MG63 (cell line): ENCODE data around the gene CAB39L. TPM values are rescaled to one million over a fixed set of nuclear protein-coding genes. Genes with fewer than 3 reads are reported as not detected.
"Not testable (repeated sequence)": the region's sequence is repeated elsewhere in the genome, so short reads cannot be mapped to it uniquely, and the experiment has no call there.

Experiments used
- DNase-seq: peaks from one replicate; pipeline ENCODE4 v3.0.0-alpha.2; 2020
- H3K27me3 ChIP-seq: fragments of 250-450 bp; sonication (Bioruptor Pico); 2 replicates; pipeline ENCODE4 v1.5.1; 2020; ENCODE audit warnings: mild to moderate bottlenecking, moderate library complexity
- H3K36me3 ChIP-seq: fragments of 250-450 bp; sonication (Bioruptor Pico); 2 replicates; pipeline ENCODE4 v1.5.1; 2020; ENCODE audit warnings: mild to moderate bottlenecking, moderate library complexity
- H3K4me3 ChIP-seq: fragments of 250-450 bp; sonication (Bioruptor Pico); 2 replicates; pipeline ENCODE4 v1.5.1; 2020; ENCODE audit warnings: mild to moderate bottlenecking, moderate library complexity
- H3K9me3 ChIP-seq: fragments of 250-450 bp; sonication (Bioruptor Pico); 2 replicates; pipeline ENCODE4 v1.5.1; 2020; ENCODE audit warnings: mild to moderate bottlenecking, moderate library complexity
- total RNA-seq: library from RNA; depleted of rRNA; stranded (reverse); fragments of >200 nt; shearing (Covaris generic); gene quantifications from 2 replicates; pipeline ENCODE4 v1.2.3, GENCODE V29; 2014; ENCODE audit warnings: low replicate concordance

The CAB39L gene
- total RNA-seq, 1 experiment from 2014 or later = 5.4 TPM

DNA sequence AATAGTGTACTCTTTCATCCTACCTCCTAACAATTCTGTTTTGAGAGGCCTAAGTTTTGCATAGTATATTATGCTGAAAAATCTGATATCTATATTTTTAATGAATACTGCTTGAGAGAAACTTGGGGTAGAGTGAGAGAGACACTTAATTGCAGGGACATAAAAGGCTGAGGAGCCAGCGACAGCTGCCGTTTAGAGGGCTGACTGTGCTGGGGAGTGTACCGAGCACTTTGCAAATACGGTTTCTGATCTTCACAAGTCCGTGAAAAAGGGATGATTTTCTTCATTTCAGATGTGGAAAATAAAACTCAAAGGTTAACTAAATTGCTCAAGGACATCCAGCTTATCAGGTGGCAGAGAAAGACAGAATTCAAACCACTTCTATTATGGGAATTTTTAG is 97.4 kb downstream of the CAB39L start:
- no peak for DNase-seq
- Histone ChIP-seq H3K4me3 (no peak overlapping the region), H3K36me3 (no peaks in the 10 kb centered on the region), H3K27me3 (no peaks in the 10 kb centered on the region), H3K9me3 (no peaks in the 10 kb centered on the region)

DNA sequence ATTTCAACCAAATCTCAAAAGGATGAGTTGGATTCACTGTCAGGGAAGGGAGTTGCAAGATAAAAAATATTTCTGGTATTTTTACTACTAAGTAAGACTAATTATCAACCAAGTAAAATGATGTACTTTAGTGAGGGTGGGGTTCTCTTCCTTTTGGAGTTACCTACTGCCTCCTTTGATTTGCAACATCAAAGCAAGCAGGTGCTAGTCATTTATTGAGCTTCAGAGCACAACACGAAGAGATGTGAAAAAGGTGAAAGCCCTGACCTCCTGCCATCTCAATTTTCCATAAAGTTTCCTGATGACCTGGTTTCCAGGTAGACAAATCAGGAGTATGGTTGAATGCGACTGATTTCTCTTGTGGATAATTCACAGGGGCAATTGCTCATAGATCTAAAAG is 100.1 kb downstream of the CAB39L start:
- no peaks in the 10 kb centered on the region for H3K27me3 ChIP-seq
- H3K9me3 ChIP-seq = no peaks in the 10 kb centered on the region
- no peaks in the 10 kb centered on the region for H3K36me3 ChIP-seq
- DNase-seq = no peak
- H3K4me3 ChIP-seq = no peak overlapping the region

DNA sequence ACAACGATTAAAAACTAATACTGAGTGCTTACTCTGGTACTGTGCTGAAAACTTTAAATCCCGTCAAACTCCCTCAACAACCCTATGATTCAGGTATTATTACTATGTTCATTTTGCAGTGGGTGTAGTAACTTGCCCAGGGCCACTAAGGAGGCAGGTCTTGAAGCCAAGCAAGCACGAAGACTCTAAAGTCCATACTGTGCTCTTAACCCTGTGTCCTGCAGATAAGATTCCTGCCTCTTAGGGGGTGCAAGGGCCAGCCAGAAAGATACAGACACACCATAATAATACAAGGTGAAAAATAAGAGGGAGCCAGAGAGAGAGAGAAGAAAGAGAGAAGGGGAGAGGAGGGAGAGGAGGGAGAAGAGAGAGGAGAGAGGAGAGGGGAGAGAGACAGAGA is 100.6 kb downstream of the CAB39L start:
- DNase-seq = no peak
- Histone ChIP-seq H3K27me3 (no peaks in the 10 kb centered on the region), H3K9me3 (no peaks in the 10 kb centered on the region), H3K36me3 (no peaks in the 10 kb centered on the region), H3K4me3 (no peak overlapping the region)

DNA sequence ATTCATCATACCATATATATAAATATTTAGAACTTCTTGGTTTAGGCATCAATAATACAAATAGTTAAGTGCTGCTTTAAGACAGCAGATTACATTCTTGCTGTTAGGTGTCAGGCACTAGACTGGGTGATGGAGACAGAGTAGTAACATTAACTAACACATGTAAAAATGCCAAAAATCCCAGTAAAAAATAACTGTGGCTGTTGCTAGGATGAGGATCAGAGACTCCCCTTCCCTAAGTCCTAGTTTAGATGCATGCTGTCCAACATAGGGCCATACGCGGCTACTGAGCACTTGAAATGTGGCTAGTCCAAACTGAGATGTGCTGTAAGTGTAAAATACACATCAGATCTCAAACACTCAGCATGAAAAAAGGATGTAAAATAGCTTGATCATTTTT is 101.4 kb downstream of the CAB39L start:
- DNase-seq = no peak
- H3K36me3 ChIP-seq = no peaks in the 10 kb centered on the region
- no peak overlapping the region for H3K4me3 ChIP-seq
- no peaks in the 10 kb centered on the region for H3K27me3 ChIP-seq
- H3K9me3 ChIP-seq = no peaks in the 10 kb centered on the region

DNA sequence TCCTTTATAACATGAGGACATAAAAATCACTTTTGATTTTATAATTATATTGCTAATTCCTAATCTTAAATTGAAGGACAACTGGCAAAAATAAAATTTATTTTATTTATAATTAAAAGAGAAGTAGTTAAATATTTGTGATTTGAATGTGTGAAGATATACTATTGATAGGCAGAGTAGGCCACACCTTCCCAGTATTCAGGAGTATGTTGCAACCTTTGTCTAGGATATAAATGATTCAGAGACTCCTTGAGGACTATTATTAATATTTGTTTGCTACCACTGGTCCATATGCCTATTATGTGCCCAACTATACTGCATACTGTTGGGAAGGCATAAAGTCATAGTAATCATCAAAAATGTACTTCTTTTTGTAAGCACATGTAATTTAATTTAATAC is 101.9 kb downstream of the CAB39L start:
- H3K4me3 ChIP-seq = no peak overlapping the region
- DNase-seq = no peak
- no peaks in the 10 kb centered on the region for H3K27me3 ChIP-seq

DNA sequence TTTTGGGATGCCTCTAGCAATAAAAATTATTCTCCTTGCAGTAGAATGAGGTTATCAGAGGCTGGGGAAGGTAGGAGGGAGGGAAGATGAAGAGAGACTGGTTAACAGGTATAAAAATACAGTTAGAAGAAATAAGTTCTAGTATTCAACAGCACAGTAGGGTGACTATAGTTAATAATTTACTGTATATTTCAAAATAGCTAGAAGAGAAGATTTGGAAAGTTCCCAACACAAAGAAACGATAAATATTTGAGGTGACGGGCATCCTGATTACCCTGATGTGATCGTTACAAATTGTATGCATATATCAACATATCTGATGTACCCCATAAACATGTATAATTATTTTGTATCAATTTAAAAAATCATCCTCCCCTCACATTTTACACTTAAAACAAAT is 102.3 kb downstream of the CAB39L start:
- no peaks in the 10 kb centered on the region for H3K27me3 ChIP-seq
- no peaks in the 10 kb centered on the region for H3K9me3 ChIP-seq
- H3K4me3 ChIP-seq = no peak overlapping the region
- DNase-seq = no peak
- H3K36me3 ChIP-seq = no peaks in the 10 kb centered on the region

More for the DNA sequence above, 101.9 kb downstream of the CAB39L start:
- no peaks in the 10 kb centered on the region for H3K9me3 ChIP-seq
- H3K36me3 ChIP-seq = no peaks in the 10 kb centered on the region

DNA sequence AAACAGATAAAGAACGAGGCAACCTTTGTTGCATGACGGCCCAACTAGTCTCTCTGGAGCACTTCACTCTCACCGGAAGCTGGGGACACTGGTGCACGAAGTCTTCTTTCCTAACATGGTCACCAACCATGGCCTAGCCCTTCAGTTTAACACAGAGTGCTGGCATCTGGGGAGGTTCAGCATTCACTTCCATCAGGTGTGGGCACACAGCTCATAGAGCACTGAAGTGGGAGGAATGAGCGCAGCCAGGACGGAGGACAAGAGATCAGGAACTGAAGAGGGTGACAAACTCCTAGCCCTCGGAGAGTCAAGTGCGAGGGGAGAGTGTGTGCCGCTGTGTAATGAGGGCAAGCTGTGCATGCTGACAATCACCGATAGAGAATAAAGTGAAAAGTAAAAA is 103.7 kb downstream of the CAB39L start:
- Histone ChIP-seq H3K9me3 (no peaks in the 10 kb centered on the region), H3K27me3 (no peaks in the 10 kb centered on the region), H3K4me3 (no peak overlapping the region), H3K36me3 (no peaks in the 10 kb centered on the region)
- DNase-seq = no peak

DNA sequence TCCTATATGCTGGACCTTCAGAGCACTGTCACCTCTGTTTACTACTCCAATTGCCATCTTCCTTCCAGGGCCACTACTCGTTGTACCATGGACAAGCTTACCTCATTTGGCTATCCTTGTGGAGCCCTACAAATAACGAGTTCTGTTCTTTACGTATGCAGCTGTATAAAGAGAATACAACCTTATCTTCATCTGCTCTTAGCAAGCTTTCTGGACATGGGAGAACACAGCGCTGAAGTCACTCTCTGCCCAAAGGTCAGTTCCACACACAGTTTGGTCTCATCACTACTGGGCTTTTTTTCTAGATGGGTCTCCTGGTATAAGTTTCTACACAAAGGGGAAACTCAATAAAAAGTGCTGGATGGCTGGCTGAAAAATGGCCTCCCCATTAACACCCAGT is 107.2 kb downstream of the CAB39L start:
- H3K27me3 ChIP-seq = no peaks in the 10 kb centered on the region
- no peaks in the 10 kb centered on the region for H3K36me3 ChIP-seq
- H3K9me3 ChIP-seq = no peaks in the 10 kb centered on the region
- no peak for DNase-seq
- H3K4me3 ChIP-seq = no peak overlapping the region

DNA sequence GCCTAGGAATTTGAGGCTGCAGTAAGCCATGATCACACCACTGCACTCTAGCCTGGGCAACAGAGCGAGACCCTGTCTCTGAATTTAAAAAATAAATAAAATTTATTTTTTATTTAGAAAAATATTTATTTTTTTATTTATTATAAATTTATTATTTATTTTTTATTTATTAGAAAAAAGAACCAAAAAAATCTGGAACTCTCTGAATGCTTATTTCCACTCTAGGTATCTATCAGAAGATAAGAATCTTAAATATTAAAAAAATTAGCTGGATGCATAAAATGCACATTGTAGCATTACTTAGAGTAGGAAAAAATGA is 113.4 kb downstream of the CAB39L start:
- no peak for DNase-seq
- H3K4me3 ChIP-seq = no peak overlapping the region

DNA sequence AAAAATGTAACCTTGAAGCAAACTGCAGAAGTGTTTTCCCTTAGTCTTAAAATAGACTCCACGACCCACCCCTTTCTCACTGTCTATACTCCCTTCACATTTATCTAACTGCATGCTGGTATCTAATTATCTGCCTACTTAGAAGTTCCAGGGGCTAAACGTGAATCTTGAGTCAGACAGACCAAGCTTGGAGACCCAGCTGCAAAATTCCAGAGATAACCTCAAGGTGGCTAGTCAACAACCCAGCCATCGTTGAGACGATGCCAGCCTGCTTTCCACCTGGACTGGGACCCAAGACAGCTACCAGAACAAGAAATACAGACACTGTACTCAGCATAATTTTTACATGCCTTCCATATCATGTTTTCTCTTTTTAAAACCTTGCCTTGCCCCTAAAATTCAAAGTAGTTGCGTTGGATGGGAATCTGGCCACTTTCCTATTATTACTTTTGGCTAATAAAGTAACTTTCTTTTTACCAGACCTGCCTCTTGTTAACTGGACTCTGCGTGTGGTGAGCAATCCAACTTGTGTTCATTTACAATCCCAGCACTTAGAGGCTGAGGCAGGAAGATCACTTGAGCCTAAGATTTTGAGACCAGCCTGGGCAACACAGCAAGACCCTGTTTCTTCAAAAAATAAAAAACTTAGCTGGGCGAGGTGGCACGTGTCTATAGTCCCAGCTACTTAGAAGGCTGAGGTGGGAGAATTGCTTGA is 113.9 kb downstream of the CAB39L start:
- Histone ChIP-seq H3K4me3 (no peak overlapping the region), H3K27me3 (no peaks in the 10 kb centered on the region), H3K9me3 (no peaks in the 10 kb centered on the region), H3K36me3 (no peaks in the 10 kb centered on the region)
- no peak for DNase-seq

More for the DNA sequence above, 113.4 kb downstream of the CAB39L start:
- H3K9me3 ChIP-seq = no peaks in the 10 kb centered on the region
- no peaks in the 10 kb centered on the region for H3K27me3 ChIP-seq
- no peaks in the 10 kb centered on the region for H3K36me3 ChIP-seq

DNA sequence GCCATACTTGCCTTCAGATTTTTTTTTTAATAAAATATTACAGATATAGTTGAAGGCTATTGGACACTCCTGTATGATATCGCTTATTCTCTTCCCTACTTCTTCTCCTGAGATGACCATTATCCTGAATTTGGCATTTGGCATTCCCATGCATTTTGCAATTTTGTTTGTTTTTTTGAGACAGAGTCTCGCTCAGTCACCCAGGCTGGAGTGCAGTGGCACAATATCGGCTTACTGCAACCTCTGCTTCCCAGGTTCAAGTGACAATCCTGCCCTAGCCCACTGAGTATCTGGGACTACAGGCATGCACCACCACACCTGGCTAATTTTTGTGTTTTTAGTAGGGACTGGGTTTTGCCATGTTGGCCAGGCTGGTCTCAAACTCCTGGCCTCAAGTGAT is 116.7 kb downstream of the CAB39L start:
- H3K27me3 ChIP-seq, DNase-seq, H3K4me3 ChIP-seq, H3K9me3 ChIP-seq, H3K36me3 ChIP-seq: not testable (repeated sequence)

DNA sequence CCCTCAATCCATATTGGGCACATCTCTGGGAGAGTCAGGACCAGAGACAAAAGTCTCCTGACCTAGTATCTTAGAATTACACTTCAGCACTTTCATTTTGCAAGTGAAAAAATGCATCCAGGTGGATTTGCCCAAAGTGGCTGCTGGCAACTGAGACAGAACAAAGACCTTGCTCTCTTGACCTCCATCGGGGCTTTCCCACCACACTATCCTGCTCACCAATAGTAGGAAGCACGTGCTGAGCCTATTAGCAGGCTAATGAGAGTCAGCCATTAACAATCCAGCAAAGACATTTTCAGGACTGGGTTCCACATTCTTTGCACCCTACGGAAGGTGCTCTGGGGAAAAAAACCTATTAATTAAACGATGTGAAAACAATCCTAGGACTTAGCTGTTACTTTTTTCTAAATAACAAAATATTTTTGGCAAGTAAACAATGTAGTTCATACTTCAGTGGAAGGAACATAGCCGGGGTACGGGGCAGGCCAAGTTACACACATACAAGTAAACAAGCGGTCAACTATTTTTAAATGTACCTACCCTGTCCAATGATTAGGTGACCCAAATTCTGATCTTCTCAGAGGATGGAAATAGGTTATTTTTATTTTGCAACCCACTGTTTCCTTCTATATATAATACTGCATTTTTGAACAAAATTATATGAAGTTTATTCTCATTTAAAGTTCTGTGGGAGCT is 117.5 kb downstream of the CAB39L start:
- DNase-seq = no peak
- no peaks in the 10 kb centered on the region for H3K9me3 ChIP-seq
- no peaks in the 10 kb centered on the region for H3K27me3 ChIP-seq
- no peak overlapping the region for H3K4me3 ChIP-seq
- no peaks in the 10 kb centered on the region for H3K36me3 ChIP-seq

DNA sequence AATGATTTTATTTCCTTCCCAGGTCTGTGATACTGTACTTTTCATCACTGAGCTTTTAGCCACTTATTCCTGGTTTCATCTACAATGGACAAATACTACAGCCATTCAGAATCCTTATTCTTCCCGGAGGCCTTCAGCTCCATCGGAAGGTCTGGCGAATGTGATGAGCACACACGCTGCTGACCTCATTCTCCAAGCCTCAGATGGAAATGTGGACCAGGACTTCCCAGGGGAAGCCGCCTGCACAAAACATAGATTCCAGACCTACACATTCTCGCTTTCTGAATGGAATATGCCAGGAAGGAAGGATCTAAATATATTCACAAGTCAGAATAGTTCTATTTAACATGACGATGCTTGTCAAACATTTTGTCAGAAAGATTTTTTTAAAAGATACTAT is 120.5 kb downstream of the CAB39L start:
- H3K36me3 ChIP-seq = no peaks in the 10 kb centered on the region
- DNase-seq = no peak
- no peak overlapping the region for H3K4me3 ChIP-seq
- H3K27me3 ChIP-seq = no peaks in the 10 kb centered on the region
- no peaks in the 10 kb centered on the region for H3K9me3 ChIP-seq

DNA sequence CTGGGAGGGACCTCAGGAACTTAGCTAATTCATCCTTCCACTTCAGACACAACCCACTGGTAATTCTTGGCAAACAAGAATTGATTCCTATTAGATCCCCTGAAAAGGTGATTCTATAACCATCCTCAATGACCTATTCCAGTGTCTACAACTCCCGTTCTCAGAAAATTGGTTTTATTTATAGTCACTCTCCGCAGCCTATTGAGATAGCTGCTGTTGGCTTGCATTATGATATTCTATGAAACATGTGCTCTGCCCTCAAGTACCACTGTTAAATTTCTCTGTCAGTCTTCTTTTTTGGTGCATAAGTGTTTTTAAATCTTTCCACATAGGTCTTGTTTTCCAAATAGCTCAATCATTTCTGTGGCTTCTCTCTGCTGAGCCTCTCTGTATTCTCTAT is 121.2 kb downstream of the CAB39L start:
- Histone ChIP-seq H3K4me3 (no peak overlapping the region), H3K27me3 (no peaks in the 10 kb centered on the region), H3K36me3 (no peaks in the 10 kb centered on the region), H3K9me3 (no peaks in the 10 kb centered on the region)
- DNase-seq = no peak

DNA sequence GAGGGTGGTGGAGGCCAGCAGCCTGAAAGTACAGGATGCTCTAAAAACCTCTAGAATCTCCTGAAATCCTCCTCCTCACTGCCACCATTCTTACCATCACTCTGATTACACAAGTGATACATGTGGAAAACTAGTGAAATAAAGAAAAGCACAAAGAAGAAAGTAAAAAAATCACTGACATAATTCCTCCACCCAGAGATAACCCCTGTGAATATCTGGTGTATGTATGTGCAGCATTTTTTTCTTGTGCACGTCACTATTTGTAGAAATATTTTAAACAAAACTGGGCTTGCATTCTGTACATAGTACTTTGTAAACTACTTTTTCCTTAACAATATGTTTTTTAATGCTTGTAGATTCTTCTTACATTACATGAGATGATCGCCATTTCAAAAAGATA is 122.9 kb downstream of the CAB39L start:
- Histone ChIP-seq H3K27me3 (no peaks in the 10 kb centered on the region), H3K36me3 (no peaks in the 10 kb centered on the region), H3K9me3 (no peaks in the 10 kb centered on the region), H3K4me3 (no peak overlapping the region)
- DNase-seq = no peak

DNA sequence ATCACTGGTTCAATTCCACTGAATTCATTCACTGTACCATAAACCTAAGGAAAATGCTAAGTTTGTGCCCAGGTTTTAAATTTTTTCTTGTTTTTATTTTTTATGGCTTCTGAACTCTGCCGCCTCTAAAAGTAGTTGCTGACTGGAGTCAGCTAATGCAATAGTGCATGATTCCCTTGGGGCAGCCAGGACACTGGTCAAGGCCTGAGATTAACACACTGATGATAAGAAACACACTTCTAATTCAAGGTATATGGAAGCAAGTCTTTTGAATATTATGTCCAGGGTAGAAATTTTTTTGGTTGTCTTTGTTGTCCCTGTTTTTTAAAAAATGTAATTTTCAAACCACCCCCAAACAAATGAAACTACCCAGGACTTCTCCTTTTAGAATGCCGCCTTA is 123.9 kb downstream of the CAB39L start:
- H3K27me3 ChIP-seq = no peaks in the 10 kb centered on the region
- DNase-seq = no peak
- no peaks in the 10 kb centered on the region for H3K9me3 ChIP-seq
- no peak overlapping the region for H3K4me3 ChIP-seq
- H3K36me3 ChIP-seq = no peaks in the 10 kb centered on the region

DNA sequence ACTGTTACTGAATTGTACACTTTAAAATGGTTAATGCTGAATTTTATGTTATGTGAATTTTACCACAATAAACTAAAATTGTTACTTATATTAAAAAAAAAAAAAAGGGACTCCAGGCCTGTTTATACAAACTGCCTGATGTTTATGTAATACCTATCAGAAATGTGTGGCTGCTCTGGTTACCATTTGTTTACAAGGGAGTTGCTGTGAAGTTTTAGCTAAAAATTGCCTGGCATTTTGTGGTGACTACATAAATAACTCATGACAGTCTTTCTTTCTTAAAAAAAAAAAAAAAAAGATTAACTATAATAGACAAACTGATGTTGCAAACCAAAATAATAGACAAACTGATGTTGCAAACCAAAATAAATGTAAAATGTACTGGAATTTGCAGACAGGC is 124.3 kb downstream of the CAB39L start:
- H3K9me3 ChIP-seq = no peaks in the 10 kb centered on the region
- H3K27me3 ChIP-seq = no peaks in the 10 kb centered on the region
- no peak overlapping the region for H3K4me3 ChIP-seq
- no peaks in the 10 kb centered on the region for H3K36me3 ChIP-seq
- no peak for DNase-seq

DNA sequence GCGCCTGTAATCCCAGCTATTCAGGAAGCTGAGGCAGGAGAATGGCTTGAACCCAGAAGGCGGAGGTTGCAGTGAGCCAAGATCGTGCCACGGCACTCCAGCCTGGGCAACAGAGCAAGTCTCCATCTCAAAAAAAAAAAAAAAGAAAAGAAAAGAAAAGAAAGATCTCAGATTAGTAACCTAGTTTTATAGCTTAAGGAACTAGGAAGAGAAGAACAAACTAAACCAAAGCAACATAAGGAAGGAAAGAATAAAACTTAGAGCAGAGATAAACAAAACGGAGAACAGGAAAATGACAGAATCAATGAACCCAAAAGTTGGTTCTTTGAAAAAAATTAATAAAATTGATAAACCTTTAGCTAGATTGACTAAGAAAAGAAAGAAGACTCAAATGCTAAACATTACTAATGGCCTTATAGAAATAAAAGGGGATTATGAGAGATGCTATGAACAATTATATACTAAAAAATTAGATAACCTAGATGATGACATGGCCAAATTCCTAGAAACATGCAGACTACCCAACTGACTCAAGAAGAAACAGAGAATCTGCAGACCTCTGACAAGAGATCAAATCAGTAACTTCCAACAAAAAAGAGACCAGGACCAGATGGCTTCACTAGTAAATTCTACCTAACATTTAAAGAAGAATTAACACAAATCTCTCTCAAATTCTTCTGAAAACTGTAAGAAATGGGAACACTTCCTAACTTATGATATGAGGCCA is 127.9 kb downstream of the CAB39L start:
- Histone ChIP-seq H3K36me3 (no peaks in the 10 kb centered on the region), H3K4me3 (no peak overlapping the region), H3K27me3 (no peaks in the 10 kb centered on the region), H3K9me3 (no peaks in the 10 kb centered on the region)
- no peak for DNase-seq
